Activated CD4-positive, CD25-positive, alpha-beta regulatory T cell treated with anti-CD3 and anti-CD28 coated beads, Interleukin-2, amount 50 U/mL, for 72 hours (primary cell): Measurements from ENCODE around the gene SYNE4.
"Not testable (repeated sequence)": the region's sequence is repeated elsewhere in the genome, so short reads cannot be mapped to it uniquely, and the experiment has no call there.

Source experiments
- DNase-seq: peaks from one replicate; pipeline ENCODE4 v3.0.0; 2021

The SYNE4 gene

DNA sequence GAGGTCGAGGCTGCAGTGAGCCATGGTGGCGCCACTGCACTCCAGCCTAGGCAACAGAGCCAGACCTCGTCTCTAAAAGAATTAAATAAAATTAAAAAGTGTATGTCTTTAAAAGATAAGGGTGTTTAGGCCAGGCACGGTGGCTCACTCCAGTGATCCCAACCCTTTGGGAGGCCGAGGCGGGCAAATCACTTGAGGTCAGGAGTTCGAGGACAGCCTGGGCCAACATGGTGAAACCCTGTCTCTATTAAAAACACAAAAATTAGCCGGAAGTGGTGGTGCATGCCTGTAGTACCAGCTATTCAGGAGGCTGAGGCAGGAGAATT lies 21.1 kb downstream of the SYNE4 start:
- no peak for DNase-seq

- no peak for DNase-seq
Observed at GRCh38 chr19:35986664-35987570, 21.7 kb downstream of the SYNE4 start.

GRCh38 chr19:35986111-35986510 lies 22.5 kb downstream of the SYNE4 start:
- no peak for DNase-seq

DNA sequence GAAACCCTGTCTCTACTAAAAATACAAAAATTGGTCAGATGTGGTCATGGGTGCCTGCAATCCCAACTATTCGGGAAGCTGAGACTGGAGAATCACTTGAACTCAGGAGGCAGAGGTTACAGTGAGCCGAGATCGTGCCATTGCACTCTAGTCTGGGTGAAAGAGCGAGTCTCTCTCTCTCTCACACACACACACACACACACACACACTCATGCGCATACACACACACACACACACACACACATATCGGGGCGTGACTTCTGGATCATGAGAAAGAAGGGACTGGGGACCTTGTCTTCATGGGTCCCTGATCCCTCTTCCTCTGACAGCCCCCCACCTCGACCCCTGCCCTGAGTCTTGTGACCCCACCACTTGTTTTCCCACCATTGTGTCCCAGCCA lies 25.4 kb downstream of the SYNE4 start:
- DNase-seq: no peak

- not testable (repeated sequence) for DNase-seq
Observed at GRCh38 chr19:35980997-35981396, 27.6 kb downstream of the SYNE4 start.

DNA sequence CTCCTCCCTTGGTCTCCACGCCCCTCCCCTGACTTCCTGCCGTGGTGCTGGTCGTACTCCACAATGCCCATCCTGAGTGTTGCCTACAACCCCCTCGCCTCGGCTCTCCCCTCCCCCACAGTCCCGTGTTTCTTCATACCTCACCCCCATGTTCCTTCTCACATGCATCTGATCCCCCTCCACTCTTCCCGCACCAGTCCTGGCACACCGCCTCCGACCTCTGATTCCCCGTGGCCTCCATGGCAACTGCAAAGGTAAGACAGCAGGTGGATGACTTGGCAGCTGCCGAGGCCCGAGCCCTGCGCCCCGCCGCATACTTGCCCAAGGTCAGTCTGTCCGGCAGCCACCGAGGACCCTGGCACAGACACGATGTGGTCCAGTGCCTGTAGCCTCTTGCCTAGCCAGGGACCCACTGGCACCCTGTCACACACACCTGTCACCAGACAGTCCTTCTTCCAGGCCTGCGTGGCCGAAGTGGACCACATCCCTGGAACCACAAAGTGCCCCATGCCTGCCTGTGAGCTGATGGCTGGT lies 29.7 kb downstream of the SYNE4 start:
- DNase-seq: no peak

- no peak for DNase-seq
Observed at GRCh38 chr19:35978271-35978670, 30.3 kb downstream of the SYNE4 start.

GRCh38 chr19:35977446-35978222 lies 31.0 kb downstream of the SYNE4 start:
- DNase-seq: no peak

DNA sequence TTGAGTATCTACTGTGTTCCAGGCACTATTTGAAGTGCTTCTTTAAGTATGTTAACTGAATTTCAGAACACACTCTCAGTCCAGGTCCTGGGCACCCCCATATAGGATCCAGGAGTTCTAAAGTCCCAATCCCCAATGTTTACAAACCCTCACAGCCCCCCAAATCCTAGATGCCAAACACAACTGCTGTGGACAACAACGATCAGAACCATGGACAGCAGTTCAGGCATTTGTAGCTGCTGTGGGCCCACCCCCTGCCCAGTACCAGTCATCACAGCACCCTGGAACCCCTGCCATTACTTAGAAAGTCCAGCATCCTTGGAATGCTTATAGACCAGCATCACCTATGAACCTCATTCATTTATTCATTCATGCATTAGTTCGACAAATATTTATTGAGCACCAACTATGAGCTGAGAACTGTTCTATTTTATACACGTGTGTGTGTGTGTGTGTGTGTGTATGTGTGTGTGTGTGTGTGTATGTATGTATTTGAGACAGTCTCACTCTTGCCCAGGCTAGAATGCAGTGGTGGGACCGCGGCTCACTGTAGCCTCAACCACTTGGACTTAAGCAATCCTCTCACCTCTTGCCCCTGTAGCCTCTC lies 32.9 kb downstream of the SYNE4 start:
- DNase-seq: no peak

DNA sequence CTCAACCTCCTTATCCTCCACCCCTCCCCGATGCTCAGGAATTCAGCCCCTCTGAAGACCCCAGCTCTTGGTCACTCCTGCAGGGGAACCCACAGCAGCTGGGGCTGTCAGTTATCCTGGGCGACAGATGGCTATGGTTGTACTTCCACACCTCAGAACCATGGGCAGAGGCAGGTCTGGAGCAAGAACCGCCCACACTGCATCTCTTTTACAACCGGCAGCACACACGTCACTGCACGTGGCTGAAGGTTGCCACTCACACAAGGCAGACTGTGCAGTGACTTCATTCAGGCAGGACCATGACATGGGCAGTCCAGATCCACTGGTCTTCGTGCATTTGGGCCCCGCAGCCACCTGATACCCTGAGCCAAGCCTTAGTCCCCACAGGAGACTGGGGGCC lies 35.1 kb downstream of the SYNE4 start:
- no peak for DNase-seq

DNA sequence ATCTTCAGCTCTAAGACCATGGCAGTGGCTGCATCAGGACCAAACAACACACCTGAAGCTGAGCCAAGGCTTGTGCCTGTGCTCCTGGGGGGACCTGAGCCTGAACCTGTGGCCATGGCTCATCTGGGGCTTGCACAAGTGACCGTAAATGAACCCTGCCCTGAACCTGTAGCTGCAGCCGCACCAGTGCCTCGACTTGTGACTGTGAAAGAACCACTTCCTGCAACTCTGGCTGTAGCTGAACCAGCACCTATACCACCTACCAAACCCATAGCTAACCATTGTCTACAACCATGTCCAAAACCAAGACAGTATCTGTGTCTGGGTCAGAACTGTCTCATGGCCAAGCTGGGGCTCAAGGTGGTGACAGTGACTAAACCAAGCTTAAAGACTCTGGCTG lies 41.8 kb downstream of the SYNE4 start:
- DNase-seq: no peak

DNA sequence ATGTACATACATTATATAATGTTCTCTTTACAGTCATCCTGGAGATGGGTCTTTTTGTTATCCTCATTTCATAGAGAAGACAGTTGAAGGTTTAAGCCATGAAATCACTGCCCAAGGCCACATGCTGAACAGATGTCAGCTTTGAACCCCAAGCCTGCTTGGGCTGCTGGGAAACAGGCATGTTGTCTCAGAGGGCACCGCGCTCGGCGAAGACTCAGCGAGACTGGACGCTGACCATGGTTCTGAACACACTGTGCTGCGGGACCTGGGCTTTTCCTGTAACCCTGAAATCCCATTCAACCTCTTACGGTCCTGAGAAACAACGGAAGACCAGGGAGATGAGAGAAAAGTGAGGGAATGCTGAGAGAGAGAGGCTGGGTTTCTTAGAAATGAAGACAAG lies 45.1 kb downstream of the SYNE4 start:
- no peak for DNase-seq

- no peak for DNase-seq
Observed at GRCh38 chr19:35960432-35960972, 48.1 kb downstream of the SYNE4 start.

DNA sequence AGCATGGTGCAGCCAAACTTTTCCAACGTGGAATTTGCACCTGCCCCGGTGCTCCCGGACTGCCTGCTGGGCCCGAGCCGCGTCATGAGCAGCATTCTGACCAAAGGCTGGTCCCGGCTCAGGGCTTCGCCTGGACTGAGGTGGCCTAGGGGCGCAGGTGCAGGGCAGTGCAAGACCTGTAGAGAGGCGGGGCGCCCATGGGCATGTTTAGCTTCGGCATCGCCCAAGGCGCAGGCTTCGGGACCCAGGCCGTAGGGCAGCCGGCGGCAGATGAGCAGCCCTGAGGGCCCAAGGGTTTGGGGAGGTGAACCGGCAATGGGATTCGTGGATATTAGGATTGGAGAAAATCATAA lies 48.7 kb downstream of the SYNE4 start:
- DNase-seq: no peak

- DNase-seq: peak; percentile 69
Observed at GRCh38 chr19:35959040-35959967, 49.3 kb downstream of the SYNE4 start.

DNA sequence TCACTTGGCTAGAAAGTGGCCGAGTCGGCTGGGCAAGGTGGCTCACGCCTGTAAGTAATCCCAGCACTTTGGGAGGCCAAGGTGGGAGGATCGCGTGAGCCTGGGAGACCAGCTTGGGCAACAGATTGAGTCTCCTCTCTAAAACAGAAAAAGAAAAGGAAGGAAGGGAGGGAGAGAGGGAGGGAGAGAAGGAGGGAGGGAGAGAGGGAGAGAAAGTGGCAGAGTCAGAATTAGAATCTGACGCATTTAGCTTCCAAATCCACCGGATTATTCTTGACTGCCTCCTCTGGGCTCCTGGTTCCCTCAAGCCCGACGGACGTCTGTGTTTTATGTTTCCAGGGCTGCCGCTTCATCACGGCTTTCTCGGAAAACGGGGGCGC lies 50.0 kb downstream of the SYNE4 start:
- no peak for DNase-seq

GRCh38 chr19:35957411-35957810 lies 51.2 kb downstream of the SYNE4 start:
- not testable (repeated sequence) for DNase-seq

GRCh38 chr19:35955881-35956634 lies 52.6 kb downstream of the SYNE4 start:
- DNase-seq: no peak
